AG08395 (cell line): ENCODE results near the gene FOSB.
"Not testable (repeated sequence)": the region's sequence is repeated elsewhere in the genome, so short reads cannot be mapped to it uniquely, and the experiment has no call there.

ENCODE experiments used
- DNase-seq: peaks from one replicate; pipeline ENCODE4 v3.0.0; 2012; ENCODE audit warnings: mixed read lengths, low spot score

The FOSB gene

DNA sequence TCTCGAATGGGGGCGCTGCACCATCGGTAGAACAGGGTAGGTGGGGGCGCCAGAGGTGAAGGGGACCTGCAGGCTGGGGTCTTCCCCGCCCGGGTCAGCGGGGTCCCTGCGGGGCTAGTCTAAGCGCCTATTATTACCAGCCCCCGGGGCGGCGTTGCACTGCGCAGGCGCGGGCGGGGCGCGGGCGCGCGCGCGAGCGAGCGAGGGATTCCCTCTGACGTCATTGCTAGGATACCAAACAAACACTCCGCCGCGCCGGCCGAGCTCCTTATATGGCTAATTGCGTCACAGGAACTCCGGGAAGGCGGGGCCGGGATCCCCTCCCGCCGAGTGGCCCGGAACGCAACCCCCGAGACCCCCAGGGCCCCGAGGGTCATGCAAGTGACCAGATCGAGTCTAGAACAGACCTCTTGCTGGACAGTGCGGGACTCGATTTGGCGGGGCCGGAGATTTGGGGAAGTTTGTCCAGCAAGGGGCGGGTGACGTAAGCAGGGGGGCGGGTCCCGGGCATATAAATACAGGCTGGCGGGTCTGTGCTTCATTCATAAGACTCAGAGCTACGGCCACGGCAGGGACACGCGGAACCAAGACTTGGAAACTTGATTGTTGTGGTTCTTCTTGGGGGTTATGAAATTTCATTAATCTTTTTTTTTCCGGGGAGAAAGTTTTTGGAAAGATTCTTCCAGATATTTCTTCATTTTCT is at the start of gene FOSB:
TSS of gene FOSB (plus strand) at position 541 of the 703 bp plus-strand sequence. CDS start 591 bp downstream, outside the sequence.
- peak; percentile 97 for DNase-seq

DNA sequence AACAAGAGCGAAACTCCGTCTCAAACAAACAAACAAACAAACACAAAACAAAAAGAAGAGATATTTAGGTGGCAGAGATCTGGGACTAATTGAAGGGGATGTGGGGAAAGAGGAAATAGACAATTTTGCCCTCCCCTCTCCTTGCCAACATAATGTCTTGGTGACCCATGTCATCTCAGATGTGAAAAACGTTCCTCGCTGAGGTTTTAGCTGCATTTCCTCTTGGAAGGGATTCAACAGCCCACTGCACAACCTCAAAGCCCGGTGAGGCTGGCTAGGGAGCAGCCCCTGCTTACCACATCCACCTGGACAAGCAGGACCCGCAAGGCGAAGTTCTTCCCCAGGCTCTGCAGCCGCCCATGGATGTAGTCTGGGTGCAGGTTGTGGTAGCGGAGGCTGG is 49.0 kb upstream of the FOSB start:
- DNase-seq, result no peak

DNA sequence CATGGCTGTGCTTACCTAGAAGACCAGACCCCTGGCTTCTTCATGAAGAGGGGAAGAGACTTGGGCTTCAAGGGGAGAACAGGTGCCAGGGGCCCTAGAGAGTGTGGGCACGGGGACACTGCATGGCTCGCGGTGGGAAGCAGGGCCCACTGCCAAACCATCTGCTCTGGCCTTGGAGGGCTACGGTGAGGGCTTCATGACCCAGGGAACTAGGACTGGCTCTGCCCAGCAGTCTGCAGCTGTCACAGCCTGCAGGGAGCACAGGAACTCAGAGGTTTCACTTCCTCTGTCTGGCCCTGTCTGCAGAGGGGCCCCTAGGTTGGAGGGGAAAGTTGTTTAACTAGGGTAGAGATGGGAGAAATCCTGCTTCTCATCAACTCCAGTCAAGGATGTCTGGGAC is 48.4 kb upstream of the FOSB start:
- DNase-seq, result no peak

DNA sequence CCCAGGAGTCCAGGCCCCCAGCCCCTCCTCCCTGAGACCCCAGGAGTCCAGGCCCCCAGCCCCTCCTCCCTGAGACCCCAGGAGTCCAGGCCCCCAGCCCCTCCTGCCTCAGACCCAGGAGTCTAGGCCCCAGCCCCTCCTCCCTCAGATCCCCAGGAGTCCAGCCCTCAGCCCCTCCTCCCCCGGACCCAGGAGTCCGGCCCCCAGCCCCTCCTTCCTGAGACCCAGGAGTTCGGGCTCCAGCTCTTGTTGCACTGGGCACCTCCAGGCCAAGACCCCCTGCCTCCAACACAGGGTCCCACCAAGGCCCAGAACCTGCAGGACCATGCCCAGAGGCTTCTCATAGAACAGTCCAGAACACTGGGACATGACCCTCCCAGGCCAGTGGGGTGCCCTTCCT is 47.9 kb upstream of the FOSB start:
- DNase-seq, result no peak

DNA sequence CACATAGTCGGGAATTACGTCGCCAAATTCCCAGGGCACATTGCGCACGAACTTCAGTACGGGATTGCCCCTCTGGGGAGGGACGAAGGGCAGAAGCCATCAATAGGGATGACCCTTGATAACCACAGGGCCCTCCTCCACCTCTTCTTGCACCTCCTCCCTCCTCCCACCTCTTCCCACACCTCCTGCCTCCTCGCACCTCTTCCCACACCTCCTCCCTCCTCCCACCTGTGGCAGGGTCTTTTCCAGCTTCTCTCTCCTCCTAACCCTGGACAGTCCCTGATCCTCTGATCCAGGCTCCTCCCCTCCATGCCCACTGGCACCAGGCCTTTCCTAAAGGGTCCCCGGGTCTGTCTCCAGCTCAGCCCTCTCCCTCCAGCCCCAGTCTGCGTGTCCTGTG is 47.4 kb upstream of the FOSB start:
- DNase-seq, result no peak

DNA sequence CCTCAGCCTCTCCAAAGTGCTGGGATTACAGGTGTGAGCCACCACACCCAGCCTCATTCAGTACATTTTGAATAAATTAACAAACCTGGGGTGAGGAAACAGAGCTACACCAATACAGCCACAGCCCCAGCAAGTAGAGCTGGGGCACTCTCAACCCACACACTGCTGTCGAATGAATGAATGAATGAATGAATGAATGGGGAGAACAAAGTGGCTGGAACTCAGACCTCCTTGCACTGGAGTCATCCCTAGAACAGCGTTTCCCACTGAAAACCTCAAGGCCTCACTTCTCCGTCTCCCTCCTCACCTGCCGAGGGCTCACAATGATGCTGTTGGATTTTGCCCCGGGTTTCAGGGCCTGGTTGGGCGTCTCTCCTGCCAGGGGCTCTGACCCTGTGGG is 46.9 kb upstream of the FOSB start:
- DNase-seq, result no peak

DNA sequence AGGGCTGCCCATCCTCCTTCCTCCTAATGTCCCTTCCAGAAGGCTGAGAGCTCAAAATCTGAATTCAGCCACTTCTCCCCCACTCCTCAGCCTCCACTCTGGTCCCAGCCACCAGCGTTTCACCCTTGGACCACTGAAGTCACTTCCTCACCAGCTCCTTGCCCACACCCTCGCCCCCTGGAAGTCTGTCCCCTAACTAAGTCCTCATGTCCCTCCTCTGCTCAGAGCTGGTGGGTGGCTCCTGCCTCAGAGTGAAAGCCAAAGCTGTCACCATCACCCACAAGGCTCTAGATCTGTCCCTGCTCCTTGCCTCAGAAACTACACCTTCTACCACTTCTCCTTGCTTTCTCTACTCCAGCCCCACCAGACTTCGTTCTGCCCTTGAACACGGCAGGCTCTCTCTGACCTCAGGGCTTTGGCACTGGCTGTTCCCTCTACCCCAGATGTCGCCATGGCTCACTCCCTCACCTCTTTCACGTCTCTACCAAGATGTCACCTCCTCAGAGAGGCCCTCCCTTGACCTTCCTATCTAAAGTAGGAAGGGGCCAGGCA is 45.8 kb upstream of the FOSB start:
- DNase-seq, result no peak

DNA sequence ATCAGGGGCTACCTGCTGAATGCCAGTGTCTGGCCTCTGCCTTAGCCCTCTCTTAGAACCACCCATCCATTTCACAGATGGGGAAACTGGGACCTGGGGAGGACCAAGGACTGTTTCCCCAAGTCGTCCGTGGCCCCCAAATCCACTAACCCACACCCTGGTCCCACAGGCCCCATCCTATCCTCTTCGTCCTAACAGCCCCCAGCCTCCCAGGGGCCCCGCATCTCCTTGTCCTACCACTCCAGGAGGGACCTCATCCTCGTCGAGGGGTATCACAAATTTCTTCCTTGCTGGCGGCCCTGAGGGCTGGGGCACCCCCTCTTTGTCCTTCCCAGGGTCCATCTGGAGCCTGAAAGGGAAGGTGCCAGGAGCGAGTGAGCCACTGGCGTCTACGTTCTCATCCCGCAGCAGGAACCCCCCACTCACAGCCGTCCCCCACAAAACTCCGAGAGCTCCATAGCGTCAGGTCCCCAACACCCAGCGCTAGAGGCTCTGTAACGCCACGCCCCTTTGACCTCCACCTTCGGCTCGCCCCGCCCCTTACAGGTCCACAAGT is 44.7 kb upstream of the FOSB start:
- DNase-seq, result no peak

DNA sequence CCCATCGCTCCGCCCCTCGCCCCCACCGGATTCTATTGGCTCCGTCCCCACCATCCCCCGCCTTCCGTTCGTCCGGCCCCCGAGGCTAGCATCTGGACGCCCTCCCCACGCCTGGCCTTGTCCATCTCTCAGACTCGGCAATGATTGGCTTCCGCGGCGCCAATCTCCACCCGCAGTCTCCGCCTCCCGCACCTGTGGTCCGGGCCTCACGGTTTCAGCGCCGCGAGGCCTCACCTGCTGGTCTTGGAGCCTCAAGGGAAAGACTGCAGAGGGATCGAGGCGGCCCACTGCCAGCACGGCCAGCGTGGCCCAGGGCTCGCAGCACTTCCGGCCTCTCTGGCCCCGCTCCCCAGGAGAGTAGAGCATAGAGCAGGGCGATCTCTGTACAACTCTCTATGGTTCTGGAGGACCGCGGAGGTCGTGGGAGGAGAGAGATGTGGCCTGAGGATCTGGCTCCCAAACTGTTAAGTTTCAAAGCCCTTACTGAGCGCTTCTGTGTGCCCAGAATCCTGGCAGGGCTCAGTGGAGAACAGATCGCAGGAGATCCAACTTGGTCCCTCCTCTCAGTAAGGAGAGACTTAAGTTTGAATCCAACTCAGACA is 44.1 kb upstream of the FOSB start, which contains the start of gene ERCC1:
TSS of gene ERCC1 (minus strand) at position 329 of the 602 bp plus-strand sequence. CDS start 543 bp downstream, outside the sequence.
- peak; percentile 96 for DNase-seq

DNA sequence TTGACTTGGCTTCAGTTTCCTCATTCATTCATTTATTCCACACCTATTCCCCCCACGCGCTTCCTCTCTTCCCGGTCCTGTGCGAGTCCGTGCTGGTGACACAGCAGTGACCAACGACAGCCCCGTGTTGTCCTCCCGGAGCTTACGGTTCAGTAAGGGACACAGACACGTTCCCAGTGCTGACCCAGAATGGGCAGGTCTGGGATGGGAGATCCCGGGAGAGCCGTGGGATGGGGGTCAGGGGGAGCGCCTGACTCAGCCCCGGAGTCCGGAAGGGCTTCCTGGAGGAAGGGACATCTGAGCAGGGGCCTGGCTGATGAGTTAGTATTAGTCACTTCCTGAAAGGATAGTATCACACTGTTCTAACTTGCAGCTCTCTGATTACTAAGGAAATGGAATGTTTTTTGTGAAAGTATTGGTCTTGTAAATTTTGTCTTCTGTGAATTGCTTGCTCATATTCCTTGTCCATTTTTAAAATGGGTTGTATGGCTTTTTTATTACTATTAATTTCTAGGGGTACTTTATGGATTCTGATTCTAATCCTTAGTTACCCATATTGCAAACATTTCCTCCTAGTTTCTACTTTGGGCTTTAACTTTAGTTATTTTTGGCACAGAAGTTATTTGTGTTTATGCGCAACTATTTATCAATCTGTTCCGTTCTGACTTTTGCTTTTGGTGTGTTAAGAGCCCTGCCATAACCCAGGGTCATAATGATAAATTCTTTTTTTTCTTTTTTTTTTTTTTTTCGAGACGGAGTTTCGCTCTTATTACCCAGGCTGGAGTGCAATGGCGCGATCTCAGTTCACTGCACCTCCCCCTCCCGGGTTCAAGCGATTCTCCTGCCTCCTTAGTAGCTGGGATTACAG is 43.4 kb upstream of the FOSB start:
- DNase-seq, result peak; percentile 84

DNA sequence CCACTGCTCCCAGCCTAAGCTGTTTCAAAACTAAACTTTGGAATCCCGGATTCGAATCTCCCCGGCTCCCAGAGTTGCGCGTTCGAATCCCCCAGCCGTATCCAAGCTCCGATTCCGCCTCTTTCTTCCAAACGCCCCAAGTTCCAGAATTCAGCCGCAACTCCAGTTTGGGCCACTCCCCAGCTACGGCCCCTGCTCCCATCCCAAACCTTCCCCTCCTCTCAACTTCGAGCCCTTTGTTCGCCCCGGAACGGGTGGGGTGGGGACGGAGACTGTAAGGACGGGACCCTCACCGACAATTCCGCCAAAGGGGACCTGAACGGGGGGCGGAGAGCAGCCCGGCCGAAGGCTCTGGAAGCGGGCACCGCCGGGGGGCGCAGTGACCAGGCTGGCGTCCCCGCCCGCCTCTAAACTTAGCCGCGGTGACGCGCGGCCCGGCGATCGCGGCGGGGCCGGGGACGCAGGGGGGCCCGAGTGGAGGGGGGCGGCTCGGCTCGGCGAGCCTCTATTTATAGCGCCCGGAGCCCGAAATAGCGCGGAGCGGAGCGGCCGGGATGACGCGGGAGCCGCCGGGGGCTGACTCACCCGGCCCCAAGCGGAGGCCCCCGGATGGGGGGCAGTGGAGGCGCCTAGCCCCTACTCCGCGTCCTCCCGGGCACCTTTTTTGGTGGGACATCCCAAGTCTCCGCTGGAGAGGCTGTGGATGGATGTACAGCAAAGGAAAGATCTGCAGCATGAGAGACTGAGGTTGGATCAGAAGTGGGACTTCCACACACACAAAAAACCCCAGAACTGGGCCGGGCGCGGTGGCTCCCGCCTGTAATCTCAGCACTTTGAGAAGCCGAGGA is 39.2 kb upstream of the FOSB start:
- peak; percentile 72 for DNase-seq

DNA sequence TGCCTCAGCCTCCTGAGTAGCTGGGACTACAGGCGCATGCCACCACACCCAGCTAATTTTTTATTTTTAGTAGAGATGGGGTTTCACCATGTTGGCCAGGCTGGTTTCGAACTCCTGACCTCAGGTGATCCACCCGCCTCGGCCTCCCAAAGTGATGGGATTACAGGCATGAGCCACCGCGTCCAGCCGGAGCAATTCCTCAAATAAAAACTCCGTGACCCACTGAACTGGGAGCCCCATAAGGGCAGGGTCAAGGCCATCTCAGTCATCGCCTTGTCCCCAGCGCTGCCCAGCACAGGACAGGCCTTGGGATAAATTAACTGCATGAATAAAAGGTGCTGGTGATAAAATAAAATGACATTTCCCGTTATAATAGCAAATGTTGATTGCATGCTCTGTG is 37.9 kb upstream of the FOSB start:
- not testable (repeated sequence) for DNase-seq

DNA sequence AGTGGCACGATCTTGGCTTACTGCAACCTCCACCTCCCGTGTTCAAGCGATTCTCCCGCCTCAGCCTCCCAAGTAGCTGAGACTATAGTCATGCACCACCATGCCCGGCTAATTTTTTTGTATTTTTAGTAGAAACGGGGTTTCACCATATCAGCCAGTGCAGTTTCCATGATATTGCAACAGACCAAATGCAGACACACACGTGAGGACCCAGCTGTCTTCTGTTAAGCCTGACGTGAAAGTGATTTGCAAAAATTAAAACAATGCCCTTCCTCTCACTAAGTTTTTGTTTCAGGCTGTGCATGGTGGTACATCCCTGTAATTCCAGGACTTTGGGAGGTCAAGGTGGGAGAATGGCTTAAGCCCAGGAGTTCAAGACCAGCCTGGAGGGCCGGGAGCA is 36.8 kb upstream of the FOSB start:
- DNase-seq, result peak; percentile 36

DNA sequence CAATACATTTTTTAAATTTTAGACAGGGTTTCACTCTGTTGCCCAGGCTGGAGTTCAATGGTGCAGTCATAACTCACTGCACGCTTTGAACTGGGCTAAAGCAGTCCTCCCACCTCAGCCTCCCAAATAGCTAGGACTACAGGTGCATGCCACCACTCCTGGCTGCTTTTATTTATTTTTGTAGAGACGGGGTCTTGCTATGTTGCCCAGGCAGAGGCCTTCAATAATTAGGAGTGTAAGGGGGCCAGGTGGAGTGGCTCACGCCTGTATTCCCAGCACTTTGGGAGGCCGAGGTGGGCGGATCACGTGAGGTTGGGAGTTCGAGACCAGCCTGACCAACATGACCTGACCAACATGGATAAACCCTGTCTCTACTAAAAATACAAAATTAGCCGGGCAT is 35.3 kb upstream of the FOSB start:
- DNase-seq, result not testable (repeated sequence)

DNA sequence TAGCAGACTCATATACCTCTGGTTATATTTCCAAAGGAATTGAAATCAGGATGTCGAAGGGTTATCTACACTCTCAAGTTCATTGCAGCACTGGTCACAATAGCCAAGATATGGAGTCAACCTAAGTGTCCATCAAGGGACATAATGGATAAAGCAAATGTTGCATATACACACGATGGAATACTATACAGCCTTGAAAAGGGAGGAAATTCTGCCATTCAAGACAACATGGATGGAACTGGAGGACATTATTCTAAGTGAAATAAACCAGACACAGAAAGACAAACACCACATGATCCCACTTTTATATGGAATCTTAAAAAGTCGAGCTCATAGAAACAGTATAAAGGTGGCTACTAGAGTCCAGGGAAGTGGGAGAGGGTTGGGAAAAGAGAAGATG is 30.5 kb upstream of the FOSB start:
- DNase-seq, result no peak

DNA sequence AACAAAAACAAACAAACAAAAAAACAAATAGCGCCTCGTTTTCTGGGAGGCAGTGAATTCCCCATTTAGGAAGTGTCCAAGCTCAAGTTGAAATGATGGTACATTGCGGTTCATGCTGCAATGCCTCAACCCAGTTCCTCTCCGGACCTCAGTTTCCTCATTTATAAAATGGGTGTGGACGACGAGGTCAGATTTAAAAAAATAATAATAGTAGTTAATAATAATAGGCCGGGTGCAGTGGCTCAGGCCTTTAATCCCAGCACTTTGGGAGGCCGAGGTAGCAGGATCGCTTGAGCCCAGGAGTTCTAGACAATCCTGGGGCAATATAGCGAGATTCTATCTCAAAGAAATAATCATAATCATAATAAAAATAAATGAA is 28.6 kb upstream of the FOSB start:
- no peak for DNase-seq

DNA sequence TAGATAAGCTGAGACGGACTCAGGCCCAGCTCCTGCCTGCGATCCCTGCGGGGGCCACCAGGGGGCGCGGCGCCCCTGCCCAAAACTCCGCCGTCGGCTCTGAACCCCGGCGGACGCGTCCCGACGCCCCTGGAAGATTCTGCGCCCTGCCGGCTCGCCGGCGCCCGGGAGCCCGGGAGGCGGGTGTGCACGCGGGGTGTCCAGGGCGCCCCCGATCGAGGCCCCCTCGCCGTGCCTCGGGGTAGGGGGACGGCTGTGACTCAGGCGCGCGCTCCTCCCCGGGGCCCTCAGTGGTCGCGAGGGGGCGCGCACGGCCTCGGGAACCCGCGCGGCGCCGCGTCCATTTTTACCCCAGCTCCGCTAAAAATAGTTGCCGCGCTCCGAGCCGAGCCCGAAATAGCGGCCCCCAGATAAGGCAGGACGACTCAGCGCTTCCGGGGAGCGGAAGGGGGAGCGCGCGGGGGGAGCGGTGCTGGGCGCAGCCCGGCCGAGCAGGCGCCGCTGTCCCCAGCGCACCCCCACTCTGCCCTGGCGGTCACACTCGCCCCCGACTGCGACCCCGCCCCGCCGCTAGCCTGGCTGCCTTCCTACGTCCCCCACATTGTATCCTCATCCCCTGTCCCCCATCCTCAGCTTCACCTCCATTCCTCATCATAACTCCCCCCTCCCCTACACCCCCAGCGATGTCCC is 28.1 kb upstream of the FOSB start:
- DNase-seq, result peak; percentile 74

DNA sequence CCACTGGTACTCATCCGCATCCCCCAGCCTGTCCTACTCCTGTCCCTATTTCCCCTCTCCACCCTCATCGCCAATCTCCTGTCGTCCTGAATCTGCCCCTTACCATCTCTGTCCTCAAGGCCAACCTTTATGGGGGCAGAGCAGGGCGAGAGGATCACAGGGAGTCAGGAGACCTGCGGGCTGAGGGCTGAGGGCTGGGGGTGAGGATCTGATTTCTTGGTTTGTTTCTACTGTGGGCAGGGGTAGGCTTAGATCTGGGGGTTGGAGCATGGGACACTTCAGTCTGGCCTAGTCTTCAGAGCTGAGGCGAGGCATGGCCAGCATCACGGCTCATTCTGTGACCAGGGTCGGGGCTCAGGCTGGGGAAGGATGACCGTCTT is 27.5 kb upstream of the FOSB start:
- DNase-seq, result no peak

DNA sequence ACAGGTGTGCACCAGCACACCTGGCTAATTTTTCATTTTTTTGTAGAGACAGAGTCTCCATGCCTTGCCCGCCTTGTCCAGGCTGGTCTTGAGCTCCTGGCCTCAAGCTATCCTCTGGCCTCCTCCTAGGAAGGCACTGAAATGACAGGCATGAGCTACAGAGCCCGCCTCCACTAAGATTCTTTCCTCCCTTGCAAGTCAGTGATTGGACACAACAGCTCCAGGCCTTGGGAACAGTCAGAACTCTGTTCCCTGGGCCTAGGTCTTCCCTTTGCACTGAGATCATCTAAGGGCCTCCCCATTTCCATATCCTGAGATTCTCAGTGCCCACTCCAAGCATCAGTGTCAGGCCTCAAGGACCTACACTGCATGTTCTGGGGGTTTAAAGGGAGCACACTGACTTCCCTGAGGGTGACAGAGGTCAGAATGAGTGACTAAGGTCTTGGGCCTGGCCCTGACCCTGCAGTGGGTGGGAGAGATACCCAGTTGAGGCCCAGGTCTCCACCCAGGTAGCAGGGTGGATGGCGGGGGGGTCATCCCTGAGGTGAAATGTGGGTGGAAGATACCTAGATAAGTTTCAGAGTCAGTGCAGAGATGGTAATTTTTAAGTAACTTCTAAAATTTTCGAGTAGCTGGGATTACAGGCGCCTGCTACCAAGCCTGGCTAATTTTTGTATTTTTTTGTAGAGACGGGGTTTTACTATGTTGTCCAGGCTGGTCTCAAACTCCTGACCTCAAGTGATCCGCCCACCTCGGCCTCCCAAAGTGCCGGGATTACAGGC is 26.7 kb upstream of the FOSB start:
- peak; percentile 35 for DNase-seq

DNA sequence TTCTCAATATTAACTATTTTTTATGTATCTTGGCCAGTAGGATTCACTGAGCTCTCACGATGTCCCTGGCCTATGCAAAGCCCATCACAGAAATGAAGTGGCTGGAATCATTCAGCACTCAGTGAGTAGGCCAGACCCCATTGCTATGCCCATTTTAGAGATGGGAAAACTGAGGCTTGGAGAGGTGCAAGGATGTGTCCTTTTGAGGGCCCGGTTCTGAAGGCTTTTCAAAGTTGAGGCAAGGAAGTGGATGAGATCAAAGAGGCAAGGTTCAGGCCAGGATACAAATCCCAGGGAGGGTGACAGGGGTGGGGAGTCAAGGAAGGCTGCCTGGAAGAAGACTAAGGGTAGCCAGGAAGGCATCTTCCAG is 25.4 kb upstream of the FOSB start:
- DNase-seq, result no peak
